ENCODE data around the gene ATP10B. TPM values are rescaled to one million over a fixed set of nuclear protein-coding genes. Genes with fewer than 3 reads are reported as not detected.

The ATP10B gene
- total RNA-seq, 1 experiment from 2014 or later = 0.11 TPM

- no peak for TF ChIP-seq ARID4B (CRISPR knock-in tag; IDR thresholded peaks at IDR 0.05; ENCODE audit: borderline replicate concordance)
- TF ChIP-seq CREM (CRISPR knock-in tag; IDR thresholded peaks at IDR 0.05) = no peak
- TF ChIP-seq SOX15 (CRISPR knock-in tag; IDR thresholded peaks at IDR 0.05) = no peak
- TF ChIP-seq AFF4 (CRISPR knock-in tag; IDR thresholded peaks at IDR 0.05; ENCODE audit: borderline replicate concordance) = no peak
- no peak for TF ChIP-seq KAT7 (CRISPR knock-in tag; IDR thresholded peaks at IDR 0.05; ENCODE audit: borderline replicate concordance)
Measured at GRCh38 chr5:160760008-160760407, 92.0 kb downstream of the ATP10B start (continued).

GRCh38 chr5:160757194-160757593 is 94.8 kb downstream of the ATP10B start:
- DNase-seq (ENCODE audit: low spot score) = no peak
- no peak overlapping the region for H3K4me3 Mint-ChIP-seq
- H3K36me3 Mint-ChIP-seq = no peaks in the 10 kb centered on the region
- H3K27ac Mint-ChIP-seq = no peak overlapping the region
- H3K27me3 Mint-ChIP-seq (ENCODE audit: low read depth) = no peaks in the 10 kb centered on the region
- peaks cover 13% of the 10 kb centered on the region for H3K9me3 Mint-ChIP-seq
- POLR2A ChIA-PET = no interaction called here
- CTCF ChIA-PET = no interaction called here
- H3K4me1 Mint-ChIP-seq = peaks cover 7% of the 10 kb centered on the region
- no peak for ATAC-seq
- TF ChIP-seq GTF2I (CRISPR knock-in tag; conservative IDR thresholded peaks at IDR 0.05) (no peak), USF2 (CRISPR knock-in tag; IDR thresholded peaks at IDR 0.05) (no peak), CTCF (IDR thresholded peaks at IDR 0.05) (no peak), TCF7 (CRISPR knock-in tag; IDR thresholded peaks at IDR 0.05; ENCODE audit: low read depth) (no peak), ZNF281 (CRISPR knock-in tag; IDR thresholded peaks at IDR 0.05) (no peak), ZBTB21 (CRISPR knock-in tag; IDR thresholded peaks at IDR 0.05; ENCODE audit: borderline replicate concordance) (no peak), ZNF219 (CRISPR knock-in tag; IDR thresholded peaks at IDR 0.05; ENCODE audit: borderline replicate concordance) (no peak), ZNF263 (CRISPR knock-in tag; IDR thresholded peaks at IDR 0.05; ENCODE audit: low read depth) (no peak), GRHL2 (CRISPR knock-in tag; IDR thresholded peaks at IDR 0.05; ENCODE audit: insufficient replicate concordance, severe bottlenecking) (no peak), CDX4 (CRISPR knock-in tag; IDR thresholded peaks at IDR 0.05; ENCODE audit: borderline replicate concordance) (no peak), CREB1 (CRISPR knock-in tag; IDR thresholded peaks at IDR 0.05) (no peak), SMAD3 (CRISPR knock-in tag; IDR thresholded peaks at IDR 0.05; ENCODE audit: borderline replicate concordance) (no peak), MXD4 (CRISPR knock-in tag; IDR thresholded peaks at IDR 0.05; ENCODE audit: borderline replicate concordance) (no peak), ZNF425 (CRISPR knock-in tag; conservative IDR thresholded peaks at IDR 0.05) (no peak), ZNF138 (CRISPR knock-in tag; conservative IDR thresholded peaks at IDR 0.05) (no peak)

Measured in WTC11 (cell line).